Mesothelial cell of epicardium (in vitro differentiated cells): ENCODE results near the gene ACBD5. TPM values are rescaled to one million over a fixed set of nuclear protein-coding genes. Genes with fewer than 3 reads are reported as not detected.

Experiments used
- DNase-seq, 2 experiments: peaks; one replicate each; pipeline ENCODE4 v3.0.0; 2021; ENCODE audit warnings: low spot score in 2 of 2; ENCODE audit not compliant: unreplicated experiment in 2 of 2
- H3K27ac Mint-ChIP-seq: 2 replicates; pipeline ENCODE4 v1.8.0; 2021; ENCODE audit warnings: mixed read lengths
- H3K27me3 Mint-ChIP-seq: 2 replicates; pipeline ENCODE4 v1.8.0; 2021; ENCODE audit warnings: low read depth, mixed read lengths
- H3K36me3 Mint-ChIP-seq: 2 replicates; pipeline ENCODE4 v1.8.0; 2021; ENCODE audit warnings: mixed read lengths
- H3K4me1 Mint-ChIP-seq: 2 replicates; pipeline ENCODE4 v1.8.0; 2021; ENCODE audit warnings: mixed read lengths
- H3K4me3 Mint-ChIP-seq: 2 replicates; pipeline ENCODE4 v1.8.0; 2021; ENCODE audit warnings: mild to moderate bottlenecking, moderate library complexity, mixed read lengths
- H3K9me3 Mint-ChIP-seq: 2 replicates; pipeline ENCODE4 v1.8.0; 2021; ENCODE audit warnings: mixed read lengths
- CTCF ChIP-seq: fragments of 200-600 bp; sonication (generic); IDR thresholded peaks from one replicate; pipeline ENCODE4 v1.5.0; 2021; ENCODE audit warnings: antibody characterized with exemption; ENCODE audit not compliant: unreplicated experiment
- total RNA-seq: library from RNA; stranded (reverse); gene quantifications from 3 replicates; pipeline ENCODE4 v1.2.1, GENCODE V29; 2021

ACBD5 gene
- total RNA-seq, 1 donor from 2014 or later, result 21.2 TPM

- Mint-ChIP-seq H3K4me1 (peaks cover 7% of the 10 kb centered on the region), H3K27ac (no peak overlapping the region), H3K27me3 (peaks cover 4% of the 10 kb centered on the region), H3K4me3 (no peak overlapping the region), H3K9me3 (no peaks in the 10 kb centered on the region), H3K36me3 (no peaks in the 10 kb centered on the region)
- no peak for DNase-seq
- no peak for TF ChIP-seq CTCF
Observed at GRCh38 chr10:27248215-27248614, 7.6 kb upstream of the ACBD5 start.

- Mint-ChIP-seq H3K9me3 (no peaks in the 10 kb centered on the region), H3K4me1 (peaks cover 14% of the 10 kb centered on the region), H3K27ac (no peak overlapping the region), H3K4me3 (no peak overlapping the region), H3K36me3 (no peaks in the 10 kb centered on the region), H3K27me3 (peaks cover 4% of the 10 kb centered on the region)
- no peak for TF ChIP-seq CTCF
- DNase-seq, result no peak
Observed at GRCh38 chr10:27247441-27247840, 6.8 kb upstream of the ACBD5 start.

DNA sequence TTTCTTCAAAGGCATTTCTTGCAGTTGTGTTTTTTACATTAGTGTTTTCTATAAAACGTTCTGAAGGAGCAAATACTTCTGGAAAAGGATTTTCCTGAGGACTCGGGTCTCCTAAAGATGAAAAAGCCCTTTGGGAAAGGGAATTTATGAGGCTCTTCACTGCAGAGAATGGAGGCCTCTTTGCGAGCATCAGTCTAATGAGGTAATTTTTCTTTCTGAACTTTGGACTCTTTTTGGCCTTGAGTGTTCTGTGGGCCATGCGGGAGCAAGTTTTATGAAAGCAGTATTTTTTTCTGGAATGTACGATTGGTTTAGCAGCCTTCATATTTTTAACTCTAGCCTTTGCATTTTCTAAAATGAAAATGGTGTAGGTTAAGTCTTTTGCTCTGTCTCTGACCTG is 6.4 kb upstream of the ACBD5 start:
- no peak for TF ChIP-seq CTCF
- DNase-seq, result no peak
- no peaks in the 10 kb centered on the region for H3K36me3 Mint-ChIP-seq
- peaks cover 4% of the 10 kb centered on the region for H3K27me3 Mint-ChIP-seq
- H3K4me1 Mint-ChIP-seq, result peaks cover 14% of the 10 kb centered on the region
- no peak overlapping the region for H3K4me3 Mint-ChIP-seq
- no peak overlapping the region for H3K27ac Mint-ChIP-seq
- H3K9me3 Mint-ChIP-seq, result no peaks in the 10 kb centered on the region

DNA sequence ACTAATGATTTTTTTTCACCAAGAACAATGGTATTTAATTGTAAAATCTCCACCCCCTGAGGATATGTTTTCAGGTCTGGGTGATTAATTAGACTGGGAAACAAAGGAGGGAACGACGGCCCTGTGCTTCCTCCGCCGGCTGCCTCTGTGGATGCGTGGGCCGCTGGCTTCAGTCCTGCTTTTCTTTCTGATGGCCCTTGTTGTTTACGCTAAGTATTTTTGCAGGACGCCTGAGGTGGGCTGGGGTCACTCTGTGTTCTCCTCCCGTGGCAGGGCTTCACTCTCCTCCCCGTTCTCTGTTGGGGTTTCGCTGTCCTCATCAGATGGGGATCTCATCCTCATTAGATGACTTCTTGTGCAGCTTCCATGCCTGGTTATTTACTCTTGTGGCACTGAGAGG is 5.2 kb upstream of the ACBD5 start:
- no peak for DNase-seq
- Mint-ChIP-seq H3K36me3 (no peaks in the 10 kb centered on the region), H3K27ac (no peak overlapping the region), H3K4me1 (peaks cover 19% of the 10 kb centered on the region), H3K4me3 (no peak overlapping the region), H3K27me3 (peaks cover 4% of the 10 kb centered on the region), H3K9me3 (no peaks in the 10 kb centered on the region)
- TF ChIP-seq CTCF, result no peak

- H3K36me3 Mint-ChIP-seq, result no peaks in the 10 kb centered on the region
- H3K4me3 Mint-ChIP-seq, result no peak overlapping the region
Observed at GRCh38 chr10:27244976-27245375, 4.4 kb upstream of the ACBD5 start.

More at GRCh38 chr10:27244976-27245375, 4.4 kb upstream of the ACBD5 start:
- DNase-seq, result no peak
- Mint-ChIP-seq H3K4me1 (peaks cover 24% of the 10 kb centered on the region), H3K27me3 (peaks cover 4% of the 10 kb centered on the region), H3K27ac (no peak overlapping the region), H3K9me3 (no peaks in the 10 kb centered on the region)
- no peak for TF ChIP-seq CTCF
